ENCODE results near the gene RPRD1B.

- TF ChIP-seq, protein P1, sequence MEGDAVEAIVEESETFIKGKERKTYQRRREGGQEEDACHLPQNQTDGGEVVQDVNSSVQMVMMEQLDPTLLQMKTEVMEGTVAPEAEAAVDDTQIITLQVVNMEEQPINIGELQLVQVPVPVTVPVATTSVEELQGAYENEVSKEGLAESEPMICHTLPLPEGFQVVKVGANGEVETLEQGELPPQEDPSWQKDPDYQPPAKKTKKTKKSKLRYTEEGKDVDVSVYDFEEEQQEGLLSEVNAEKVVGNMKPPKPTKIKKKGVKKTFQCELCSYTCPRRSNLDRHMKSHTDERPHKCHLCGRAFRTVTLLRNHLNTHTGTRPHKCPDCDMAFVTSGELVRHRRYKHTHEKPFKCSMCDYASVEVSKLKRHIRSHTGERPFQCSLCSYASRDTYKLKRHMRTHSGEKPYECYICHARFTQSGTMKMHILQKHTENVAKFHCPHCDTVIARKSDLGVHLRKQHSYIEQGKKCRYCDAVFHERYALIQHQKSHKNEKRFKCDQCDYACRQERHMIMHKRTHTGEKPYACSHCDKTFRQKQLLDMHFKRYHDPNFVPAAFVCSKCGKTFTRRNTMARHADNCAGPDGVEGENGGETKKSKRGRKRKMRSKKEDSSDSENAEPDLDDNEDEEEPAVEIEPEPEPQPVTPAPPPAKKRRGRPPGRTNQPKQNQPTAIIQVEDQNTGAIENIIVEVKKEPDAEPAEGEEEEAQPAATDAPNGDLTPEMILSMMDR (conservative IDR thresholded peaks at IDR 0.05; ENCODE audit: low read depth, low read length), result peak; percentile 33; the same call in 1 of the 2 replicates
- no peak for TF ChIP-seq EZH2phosphoT487 (IDR thresholded peaks at IDR 0.05; ENCODE audit: borderline replicate concordance, low read length)
Observed at GRCh38 chr20:38043512-38044300, 10.2 kb downstream of the RPRD1B start.
